ENCODE measurements around the gene ADAM19. TPM values are rescaled to one million over a fixed set of nuclear protein-coding genes. Genes with fewer than 3 reads are reported as not detected.
A peak's percentile ranks its signal among the peaks of the same experiment; 100 is the strongest.

The ADAM19 gene
- total RNA-seq, 1 donor from 2014 or later, result 10.6 TPM

GRCh38 chr5:157460921-157461792 lies 114.4 kb downstream of the ADAM19 start:
- Histone ChIP-seq H3K27ac (no peak overlapping the region), H3K4me1 (peaks cover 8% of the 10 kb centered on the region), H3K36me3 (no peaks in the 10 kb centered on the region), H3K27me3 (peaks cover 22% of the 10 kb centered on the region), H3K4me3 (no peak overlapping the region), H3K9me3 (no peaks in the 10 kb centered on the region)
- intact Hi-C loops (cut with DNase I), result no loop called here
- DNase-seq (no peak), ATAC-seq (no peak)
- no peak for TF ChIP-seq CTCF (IDR thresholded peaks at IDR 0.05)

- Histone ChIP-seq H3K27ac (no peak within 1 kb of the TSS), H3K27me3 (peaks cover 22% of the 10 kb centered on the region), H3K4me1 (peaks cover 8% of the 10 kb centered on the region), H3K4me3 (peak within 1 kb of the TSS; percentile 45), H3K9me3 (no peaks in the 10 kb centered on the region), H3K36me3 (no peaks in the 10 kb centered on the region)
- DNase-seq, result no peak
- intact Hi-C loops (cut with DNase I), result no loop called here
- TF ChIP-seq CTCF (IDR thresholded peaks at IDR 0.05), result no peak
- peak; percentile 37 for ATAC-seq
These were observed 115.6 kb downstream of the ADAM19 start, which contains the start of gene NIPAL4 for GRCh38 chr5:157459715-157460599. NIPAL4 (plus strand) TSS chr5:157460213; CDS start chr5:157460321, 108 bp downstream.

GRCh38 chr5:157458835-157459234 lies 116.7 kb downstream of the ADAM19 start:
- Histone ChIP-seq H3K4me3 (no peak overlapping the region), H3K27ac (no peak overlapping the region), H3K27me3 (peaks cover 22% of the 10 kb centered on the region), H3K36me3 (no peaks in the 10 kb centered on the region), H3K9me3 (no peaks in the 10 kb centered on the region), H3K4me1 (peaks cover 8% of the 10 kb centered on the region)
- intact Hi-C loops (cut with DNase I), result no loop called here
- no peak for TF ChIP-seq CTCF (IDR thresholded peaks at IDR 0.05)
- DNase-seq, result no peak
- ATAC-seq, result no peak

GRCh38 chr5:157457391-157457790 lies 118.2 kb downstream of the ADAM19 start:
- H3K27me3 ChIP-seq, result peaks cover 22% of the 10 kb centered on the region
- H3K9me3 ChIP-seq, result no peaks in the 10 kb centered on the region
- no peaks in the 10 kb centered on the region for H3K36me3 ChIP-seq
- no peak for TF ChIP-seq CTCF (IDR thresholded peaks at IDR 0.05)
- ATAC-seq (no peak), DNase-seq (no peak)
- H3K4me3 ChIP-seq, result no peak overlapping the region
- intact Hi-C loops (cut with DNase I), result no loop called here
- no peak overlapping the region for H3K27ac ChIP-seq
- H3K4me1 ChIP-seq, result peaks cover 8% of the 10 kb centered on the region

GRCh38 chr5:157456301-157456700 lies 119.3 kb downstream of the ADAM19 start:
- DNase-seq, result no peak
- TF ChIP-seq CTCF (IDR thresholded peaks at IDR 0.05), result no peak

More at GRCh38 chr5:157456301-157456700, 119.3 kb downstream of the ADAM19 start:
- Histone ChIP-seq H3K9me3 (no peaks in the 10 kb centered on the region), H3K36me3 (no peaks in the 10 kb centered on the region), H3K4me1 (peaks cover 8% of the 10 kb centered on the region), H3K27ac (no peak overlapping the region), H3K27me3 (peaks cover 17% of the 10 kb centered on the region), H3K4me3 (no peak overlapping the region)
- intact Hi-C loops (cut with DNase I), result no loop called here
- ATAC-seq, result no peak

Measured in upper lobe of right lung (tissue), 1 donor.